GM19467 (cell line): ENCODE measurements around the gene ACO2.
"Not testable (repeated sequence)": the region's sequence is repeated elsewhere in the genome, so short reads cannot be mapped to it uniquely, and the experiment has no call there.

Experiments used
- ATAC-seq: cut with Tn5 transposase; IDR thresholded peaks from one replicate; pipeline ENCODE4 v1.9.1; 2021; ENCODE audit warnings: mild to moderate bottlenecking, moderate library complexity; ENCODE audit not compliant: unreplicated experiment

The ACO2 gene

DNA sequence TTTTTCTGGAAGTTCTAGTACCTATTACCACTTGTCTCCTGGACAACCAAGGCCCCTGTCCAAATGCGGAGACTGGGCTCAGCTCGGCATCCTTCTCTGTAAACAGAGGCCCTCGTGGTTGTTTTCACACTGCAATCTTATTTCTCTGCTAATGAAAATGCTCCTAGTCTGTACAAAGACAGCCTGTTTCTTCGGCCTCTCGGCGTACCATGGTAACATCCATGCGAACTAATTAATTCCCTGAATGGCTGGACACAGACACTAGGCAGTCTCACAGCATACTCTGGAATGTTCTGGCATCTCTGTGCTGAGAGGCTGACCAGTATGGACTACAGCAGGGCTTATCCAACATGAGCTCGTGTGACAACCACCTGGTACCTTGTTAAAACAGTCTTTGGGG lies 69.7 kb downstream of the ACO2 start:
- ATAC-seq, result no peak

DNA sequence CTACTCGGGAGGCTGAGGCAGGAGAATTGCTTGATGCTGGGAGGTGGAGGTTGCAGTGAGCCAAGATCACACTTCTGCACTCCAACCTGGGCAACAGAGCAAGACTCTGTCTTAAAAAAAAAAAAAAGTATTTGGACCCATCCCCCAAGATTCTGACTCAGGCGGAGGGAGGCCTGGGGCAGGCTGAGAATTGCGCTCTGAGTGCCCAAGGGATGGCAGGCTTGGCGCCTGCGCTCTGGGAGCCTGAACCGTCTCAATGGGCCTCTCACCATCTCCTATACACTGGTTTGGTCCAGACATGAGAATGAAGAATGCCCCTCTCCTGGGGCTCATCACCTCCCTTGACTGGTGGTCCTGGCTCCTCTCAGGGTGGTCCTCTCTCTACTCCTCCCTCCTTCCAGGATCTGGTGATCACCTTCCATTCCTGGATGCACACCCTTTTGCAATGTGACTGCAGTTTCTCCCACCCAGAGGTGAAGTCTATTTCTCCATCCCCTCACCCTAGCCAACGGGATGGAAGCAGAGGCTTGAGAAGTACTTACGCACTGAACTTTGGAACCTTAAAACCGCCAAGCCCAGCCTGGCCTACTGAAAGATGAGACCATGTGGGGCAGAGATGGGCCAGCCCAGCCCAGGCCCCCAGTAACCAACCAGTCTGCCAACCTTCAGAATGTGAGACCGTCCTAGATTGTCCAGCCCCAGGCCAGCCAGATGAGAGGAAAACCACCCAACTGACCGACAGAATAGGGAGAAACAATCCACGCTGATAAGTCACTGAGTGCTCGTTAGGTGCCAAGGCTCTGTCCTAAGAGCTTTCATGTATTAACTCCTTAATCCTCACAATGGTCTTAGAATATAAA lies 70.5 kb downstream of the ACO2 start:
- ATAC-seq, result no peak

GRCh38 chr22:41540006-41540315 lies 71.0 kb downstream of the ACO2 start:
- ATAC-seq, result no peak

DNA sequence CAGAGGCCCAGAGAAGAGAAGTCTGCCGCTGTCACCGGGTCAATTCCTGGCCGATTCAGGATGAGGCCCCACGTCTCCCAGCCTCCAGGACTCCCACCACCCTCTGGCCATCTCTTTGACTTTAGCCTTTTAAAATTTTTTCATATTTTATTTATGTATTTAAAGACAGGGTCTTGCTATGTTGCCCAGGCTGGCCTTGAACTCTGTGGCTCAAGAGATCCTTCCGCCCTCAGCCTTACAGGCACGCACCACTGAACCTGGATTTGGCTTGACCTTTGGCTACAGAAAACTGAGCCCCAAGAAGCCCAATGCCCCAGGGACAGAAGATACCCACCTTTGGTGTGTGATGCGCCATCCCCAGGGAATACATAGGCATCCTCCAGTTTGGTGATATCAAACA lies 71.4 kb downstream of the ACO2 start:
- ATAC-seq, result no peak

- ATAC-seq, result no peak
These were observed 72.6 kb downstream of the ACO2 start for GRCh38 chr22:41541484-41541883.

DNA sequence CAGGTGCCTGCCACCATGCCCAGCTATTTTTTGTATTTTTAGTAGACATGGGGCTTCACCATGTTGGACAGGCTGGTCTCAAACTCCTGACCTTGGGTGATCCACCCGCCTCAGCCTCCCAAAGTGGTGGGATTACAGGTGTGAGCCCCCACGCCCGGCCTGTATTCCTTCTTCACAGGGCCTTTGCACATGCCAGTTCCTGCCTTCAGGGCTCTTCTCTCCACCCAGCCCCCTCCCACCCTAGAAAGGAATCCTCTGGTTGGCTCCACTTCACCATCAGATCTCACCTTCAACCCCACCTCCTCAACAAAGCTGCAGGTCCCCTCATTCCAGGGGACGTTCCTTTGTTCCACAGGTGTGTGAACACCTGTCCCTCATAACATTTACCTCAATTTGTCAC lies 73.3 kb downstream of the ACO2 start:
- ATAC-seq, result no peak

GRCh38 chr22:41543854-41544670 lies 75.1 kb downstream of the ACO2 start, which contains the start of gene POLR3H:
Gene POLR3H (minus strand): TSS chr22:41544470. CDS start chr22:41544101, 369 bp downstream.
- peak; percentile 84 for ATAC-seq

- ATAC-seq, result no peak
These were observed 76.0 kb downstream of the ACO2 start for GRCh38 chr22:41544671-41545476.

- ATAC-seq, result no peak
These were observed 79.9 kb downstream of the ACO2 start for GRCh38 chr22:41548830-41549211.

- no peak for ATAC-seq
These were observed 82.1 kb downstream of the ACO2 start for GRCh38 chr22:41550952-41551491.

- no peak for ATAC-seq
These were observed 83.1 kb downstream of the ACO2 start for GRCh38 chr22:41551877-41552582.

GRCh38 chr22:41555325-41555982 lies 86.5 kb downstream of the ACO2 start:
- ATAC-seq, result no peak

DNA sequence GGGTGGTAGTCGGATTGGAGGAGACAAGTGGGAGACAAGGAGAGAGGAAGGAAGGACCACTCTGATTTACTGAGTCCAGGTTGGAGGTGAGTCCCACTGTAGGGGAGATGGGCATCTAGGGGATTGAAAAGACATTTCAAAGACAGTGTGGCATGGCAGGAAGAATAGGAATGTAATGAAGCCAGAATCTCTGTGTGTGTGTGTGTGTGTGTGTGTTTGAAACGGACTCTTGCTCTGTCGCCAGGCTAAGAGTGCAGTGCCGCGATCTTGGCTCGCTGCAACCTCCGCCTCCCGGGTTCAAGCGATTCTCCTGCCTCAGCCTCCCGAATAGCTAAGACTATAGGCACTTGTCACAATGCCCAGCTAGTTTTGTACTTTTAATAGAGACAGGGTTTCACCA lies 87.6 kb downstream of the ACO2 start:
- no peak for ATAC-seq

DNA sequence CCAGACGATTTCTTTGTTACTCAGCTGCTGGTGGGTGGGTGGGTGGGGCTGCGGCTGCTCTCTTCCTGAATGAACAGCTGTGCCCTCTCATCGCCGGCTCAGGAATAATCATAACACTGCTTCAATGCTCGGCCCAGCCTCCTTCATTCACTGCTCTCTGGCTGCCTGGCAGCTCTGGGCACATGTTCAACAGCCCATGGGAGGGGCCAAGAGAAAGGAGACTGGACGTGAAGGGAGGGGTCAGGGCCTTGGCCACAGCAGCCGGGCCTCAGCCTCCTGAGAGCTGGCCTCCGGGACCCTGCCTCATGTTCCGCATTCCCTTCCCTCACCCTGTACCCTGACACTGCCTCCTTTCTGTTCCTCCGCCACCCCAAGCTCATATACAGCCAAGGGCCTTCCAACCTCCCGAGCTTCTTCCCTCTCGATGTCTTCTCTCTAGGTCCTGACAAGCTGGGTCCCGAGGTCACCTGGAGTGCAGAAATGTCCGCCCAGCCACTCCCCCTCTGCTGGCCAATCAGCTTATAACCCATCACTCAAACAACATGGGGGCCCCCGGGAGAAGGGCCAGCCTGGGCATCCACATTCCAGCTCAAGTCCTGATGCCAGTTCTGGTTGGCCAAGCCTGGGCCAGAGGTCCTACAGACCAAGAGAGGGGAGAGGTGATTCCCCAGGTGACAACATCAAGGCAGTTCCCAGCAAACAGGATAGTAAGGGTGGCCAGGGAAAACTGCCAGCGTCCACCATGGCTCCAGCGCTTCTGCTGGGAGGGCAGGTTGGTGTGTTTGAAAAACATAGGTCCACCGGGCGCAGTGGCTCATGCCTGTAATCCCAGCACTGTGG lies 88.7 kb downstream of the ACO2 start:
- no peak for ATAC-seq

DNA sequence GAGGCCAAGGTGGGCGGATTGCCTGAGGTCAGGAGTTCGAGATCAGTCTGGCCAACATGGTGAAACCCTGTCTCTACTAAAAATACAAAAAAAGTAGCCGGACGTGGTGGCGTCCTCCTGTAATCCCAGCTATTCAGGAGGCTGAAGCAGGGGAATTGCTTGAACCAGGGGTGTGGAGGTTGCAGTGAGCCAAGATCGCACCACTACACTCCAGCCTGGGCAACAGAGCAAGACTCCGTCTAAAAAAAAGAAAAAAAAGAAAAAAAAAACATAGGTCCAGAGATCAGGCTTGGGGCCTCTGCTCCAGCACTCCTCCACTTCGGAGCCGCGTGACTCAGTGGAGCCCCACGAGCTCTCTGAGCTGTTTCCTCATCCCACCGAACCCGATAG lies 89.3 kb downstream of the ACO2 start:
- not testable (repeated sequence) for ATAC-seq

GRCh38 chr22:41560095-41560471 lies 91.2 kb downstream of the ACO2 start:
- ATAC-seq, result no peak

GRCh38 chr22:41561335-41561734 lies 92.4 kb downstream of the ACO2 start:
- no peak for ATAC-seq

DNA sequence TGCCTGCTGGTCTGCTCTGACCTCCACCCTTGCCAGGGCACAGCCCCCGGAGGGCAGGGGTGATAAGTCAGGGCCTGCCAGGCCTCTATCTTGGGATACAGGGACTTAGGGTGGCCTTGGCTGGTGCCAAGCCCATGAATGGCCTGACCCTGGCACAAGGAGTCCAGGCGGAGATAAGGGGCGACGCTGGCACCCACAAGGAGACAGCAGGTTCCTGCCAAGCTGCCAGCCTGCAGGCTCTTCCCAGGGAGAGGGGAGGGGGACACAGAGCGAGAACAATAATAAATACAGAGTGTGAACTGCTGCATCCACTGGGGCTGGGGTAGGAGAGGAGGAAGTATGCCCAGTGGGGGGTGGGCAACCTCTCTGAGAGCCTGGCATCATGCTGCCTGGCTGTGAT lies 92.9 kb downstream of the ACO2 start:
- ATAC-seq, result no peak

DNA sequence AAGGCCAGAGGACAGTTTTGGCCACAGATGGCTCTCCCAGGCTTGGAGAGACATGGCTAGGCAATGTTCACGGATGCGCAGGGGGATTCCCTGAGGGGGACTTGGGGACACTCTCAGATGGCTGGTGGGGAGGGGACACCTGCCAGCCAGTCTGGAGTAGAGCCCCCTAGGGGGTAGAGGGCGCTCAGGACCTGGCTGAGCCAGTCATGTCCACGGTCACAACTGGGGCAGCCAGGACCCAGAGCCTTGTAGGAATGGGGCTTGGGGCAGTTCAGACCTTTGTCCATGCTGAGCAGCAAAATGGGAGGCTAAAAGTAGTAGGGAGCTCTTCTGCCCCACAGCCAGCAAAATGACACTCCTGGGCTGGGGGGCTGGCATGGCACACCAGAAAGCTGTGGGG lies 93.5 kb downstream of the ACO2 start:
- ATAC-seq, result no peak
